ENCODE data around the gene FGF4. TPM values are rescaled to one million over a fixed set of nuclear protein-coding genes. Genes with fewer than 3 reads are reported as not detected.

FGF4 gene
- total RNA-seq, 2 donors from 2014 or later, result 0.27 to 3.5 TPM

GRCh38 chr11:69803604-69804218 lies 28.6 kb upstream of the FGF4 start:
- no peak overlapping the region for H3K4me3 Mint-ChIP-seq
- DNase-seq, result no peak

GRCh38 chr11:69803022-69803421 lies 27.9 kb upstream of the FGF4 start:
- 75 to 92% methylated on average over 2 of the region's 2 CpGs for WGBS, 2 experiments (ENCODE audit: insufficient coverage in 1 of 2, insufficient read length in 1 of 2)
- no peaks in the 10 kb centered on the region for H3K9me3 ChIP-seq (ENCODE audit: control insufficient read depth, low read length)
- Mint-ChIP-seq H3K27me3 (ENCODE audit: insufficient read depth) (peaks cover 7% of the 10 kb centered on the region), H3K9me3 (peaks cover 2% of the 10 kb centered on the region), H3K36me3 (ENCODE audit: low read depth) (no peaks in the 10 kb centered on the region), H3K4me1 (no peaks in the 10 kb centered on the region), H3K4me3 (no peak overlapping the region), H3K27ac (no peak overlapping the region)
- H3K4me3 ChIP-seq (ENCODE audit: low read length), result no peak overlapping the region
- H3K36me3 ChIP-seq (ENCODE audit: control insufficient read depth, insufficient read depth, low read length), result no peaks in the 10 kb centered on the region
- DNase-seq, result no peak
- no peak for TF ChIP-seq CTCF (conservative IDR thresholded peaks at IDR 0.05)
- no peaks in the 10 kb centered on the region for H3K4me1 ChIP-seq (ENCODE audit: control insufficient read depth, insufficient read depth, low read length)
- no peak overlapping the region for H3K9ac ChIP-seq (ENCODE audit: extremely low read depth, low read length, poor library complexity, severe bottlenecking)
- H3K27ac ChIP-seq (ENCODE audit: low read depth, low read length), result no peak overlapping the region
- H3K27me3 ChIP-seq (ENCODE audit: control insufficient read depth, insufficient read depth, low read length, poor library complexity, severe bottlenecking), result no peaks in the 10 kb centered on the region

More at GRCh38 chr11:69803604-69804218, 28.6 kb upstream of the FGF4 start:
- no peaks in the 10 kb centered on the region for H3K36me3 Mint-ChIP-seq (ENCODE audit: low read depth)
- H3K27me3 Mint-ChIP-seq (ENCODE audit: insufficient read depth), result peaks cover 12% of the 10 kb centered on the region
- Histone ChIP-seq H3K36me3 (ENCODE audit: control insufficient read depth, insufficient read depth, low read length) (no peaks in the 10 kb centered on the region), H3K9ac (ENCODE audit: extremely low read depth, low read length, poor library complexity, severe bottlenecking) (no peak overlapping the region), H3K4me1 (ENCODE audit: control insufficient read depth, insufficient read depth, low read length) (no peaks in the 10 kb centered on the region), H3K9me3 (ENCODE audit: control insufficient read depth, low read length) (no peaks in the 10 kb centered on the region), H3K4me3 (ENCODE audit: low read length) (no peak overlapping the region), H3K27me3 (ENCODE audit: control insufficient read depth, insufficient read depth, low read length, poor library complexity, severe bottlenecking) (no peaks in the 10 kb centered on the region), H3K27ac (ENCODE audit: low read depth, low read length) (no peak overlapping the region)
- H3K27ac Mint-ChIP-seq, result no peak overlapping the region
- peaks cover 3% of the 10 kb centered on the region for H3K4me1 Mint-ChIP-seq
- no peak for TF ChIP-seq CTCF (conservative IDR thresholded peaks at IDR 0.05)
- H3K9me3 Mint-ChIP-seq, result peaks cover 2% of the 10 kb centered on the region

- Mint-ChIP-seq H3K36me3 (ENCODE audit: low read depth) (no peaks in the 10 kb centered on the region), H3K27me3 (ENCODE audit: insufficient read depth) (peaks cover 6% of the 10 kb centered on the region), H3K9me3 (peaks cover 2% of the 10 kb centered on the region), H3K27ac (no peak overlapping the region), H3K4me1 (no peaks in the 10 kb centered on the region), H3K4me3 (no peak overlapping the region)
- no peak for TF ChIP-seq CTCF (conservative IDR thresholded peaks at IDR 0.05)
- Histone ChIP-seq H3K4me3 (ENCODE audit: low read length) (no peak overlapping the region), H3K27me3 (ENCODE audit: control insufficient read depth, insufficient read depth, low read length, poor library complexity, severe bottlenecking) (no peaks in the 10 kb centered on the region), H3K36me3 (ENCODE audit: control insufficient read depth, insufficient read depth, low read length) (no peaks in the 10 kb centered on the region), H3K9me3 (ENCODE audit: control insufficient read depth, low read length) (no peaks in the 10 kb centered on the region), H3K27ac (ENCODE audit: low read depth, low read length) (no peak overlapping the region), H3K9ac (ENCODE audit: extremely low read depth, low read length, poor library complexity, severe bottlenecking) (no peak overlapping the region), H3K4me1 (ENCODE audit: control insufficient read depth, insufficient read depth, low read length) (no peaks in the 10 kb centered on the region)
- DNase-seq, result no peak
- WGBS, 2 experiments (ENCODE audit: insufficient coverage in 1 of 2, insufficient read length in 1 of 2), result 78 to 83% methylated on average over 1 of the region's 1 CpG
Observed at GRCh38 chr11:69802590-69802989, 27.4 kb upstream of the FGF4 start.
